DOHH2 (cell line): ENCODE results near the gene KLHL7.

Source experiments
- CTCF ChIP-seq: fragments of 200-600 bp; sonication (generic); IDR thresholded peaks from one replicate; pipeline ENCODE4 v1.5.1; 2014; ENCODE audit warnings: antibody characterized with exemption, mild to moderate bottlenecking, low read depth, low read length; ENCODE audit not compliant: poor library complexity, severe bottlenecking
- EZH2phosphoT487 ChIP-seq: fragments of 200-600 bp; sonication (generic); IDR thresholded peaks from 2 replicates; pipeline ENCODE4 v1.6.1; 2017; ENCODE audit warnings: borderline replicate concordance, mild to moderate bottlenecking, antibody characterized with exemption, low read length, moderate library complexity, mixed read lengths

DNA sequence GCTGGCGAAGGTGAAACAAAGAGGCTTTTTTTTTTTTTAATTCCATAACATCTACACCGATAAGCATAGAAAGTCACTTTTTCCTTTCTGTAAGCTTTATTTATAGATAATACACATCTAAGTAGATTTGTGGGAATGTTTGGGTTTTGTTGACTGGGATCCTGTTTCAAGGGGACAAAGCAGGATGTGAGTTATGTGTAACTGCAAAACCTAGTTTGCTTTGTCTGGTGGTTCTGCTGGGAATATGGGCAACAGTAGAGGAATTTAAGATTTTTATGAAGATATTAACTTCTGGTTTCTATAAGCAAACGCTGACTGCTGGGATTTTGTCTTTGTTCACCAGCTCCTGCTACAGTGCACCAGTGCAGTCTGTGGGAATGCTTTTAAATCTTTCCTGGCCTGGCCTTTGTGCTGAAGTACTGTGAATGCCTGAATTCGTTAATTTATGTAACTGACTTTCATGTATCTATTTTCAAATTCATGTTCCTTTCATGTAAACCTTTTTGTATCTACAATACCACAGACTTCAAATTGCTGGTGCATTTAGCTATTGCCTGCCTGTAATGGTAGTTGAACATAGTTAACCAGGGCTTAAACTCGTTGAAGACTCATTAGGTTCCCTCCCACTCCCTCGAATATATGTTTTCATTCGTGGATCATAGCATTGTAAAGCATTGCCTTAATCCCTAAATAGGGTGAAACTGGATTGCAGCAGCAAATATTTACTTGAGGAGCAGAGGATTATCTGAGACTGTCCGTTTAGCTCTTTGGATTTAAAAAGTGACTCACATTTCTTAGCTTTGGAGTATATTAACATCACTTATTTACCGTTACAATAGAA lies 1.5 kb downstream of the KLHL7 start:
- TF ChIP-seq CTCF (no peak), EZH2phosphoT487 (no peak)
